ENCODE data around the gene TCEAL7.

Gene TCEAL7

DNA sequence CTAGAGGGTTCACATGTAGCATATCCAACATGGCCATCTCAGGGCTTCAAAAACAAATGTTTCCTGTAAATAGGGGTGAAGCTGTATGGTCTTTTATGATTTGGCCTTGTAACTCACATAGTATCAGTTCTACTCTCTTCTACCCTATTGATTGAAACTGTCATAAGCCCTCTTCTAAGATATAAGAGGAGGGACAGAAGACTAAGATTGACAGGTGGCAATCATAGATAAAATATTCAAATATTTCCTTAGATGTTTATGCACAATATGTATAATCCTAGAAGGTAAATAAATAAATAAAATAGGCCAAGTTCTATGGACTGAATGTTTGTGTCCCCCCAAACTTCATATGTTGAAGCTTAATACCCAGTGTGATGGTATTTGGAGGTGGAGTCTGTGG, 39.4 kb downstream of the TCEAL7 start:
- no peak for DNase-seq

DNA sequence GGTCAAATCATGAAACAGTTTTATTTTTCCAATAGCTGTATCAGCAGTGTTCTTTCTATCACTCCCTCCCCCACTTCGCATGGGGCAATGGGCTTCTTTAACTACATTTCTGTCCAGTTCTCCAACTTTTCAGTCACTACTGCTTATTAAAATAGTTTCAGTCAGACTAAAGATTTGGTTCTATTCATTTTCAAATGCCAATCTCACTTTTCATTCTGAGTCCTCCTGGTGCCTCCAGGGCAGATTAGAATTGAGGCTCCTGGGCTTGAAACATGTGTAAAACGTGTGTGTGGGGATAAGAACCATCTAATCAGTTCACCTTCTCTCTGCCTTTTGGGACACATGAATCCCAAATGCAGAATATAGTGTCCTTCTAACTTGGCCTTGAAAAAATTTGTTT, 42.8 kb downstream of the TCEAL7 start:
- DNase-seq = no peak

- DNase-seq = no peak
These were observed 43.5 kb downstream of the TCEAL7 start for GRCh38 chrX:103373581-103373980.

GRCh38 chrX:103376118-103376978, 46.3 kb downstream of the TCEAL7 start, which contains the start of gene BEX3:
TSS of gene BEX3 (plus strand) at chrX:103376538. CDS start at chrX:103377522, 984 bp downstream.
- peak; percentile 34 for DNase-seq

DNA sequence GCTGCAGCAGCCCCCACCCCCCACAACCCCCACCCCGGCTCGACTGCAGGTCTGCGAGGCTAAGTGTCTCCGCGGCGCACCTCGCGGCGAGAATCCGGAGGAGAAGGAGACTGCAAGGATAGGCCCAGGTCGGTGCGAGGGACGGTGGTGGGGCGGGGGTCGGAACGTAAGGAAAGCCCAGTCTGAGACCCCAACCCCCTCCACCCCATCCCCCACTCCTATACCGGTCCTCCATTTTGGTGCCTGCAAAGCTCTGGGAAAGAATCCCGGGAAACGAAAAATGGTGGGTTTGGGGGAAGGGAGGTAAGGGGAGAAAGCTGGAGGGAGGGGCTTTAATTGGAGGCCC, 46.9 kb downstream of the TCEAL7 start:
- no peak for DNase-seq

DNA sequence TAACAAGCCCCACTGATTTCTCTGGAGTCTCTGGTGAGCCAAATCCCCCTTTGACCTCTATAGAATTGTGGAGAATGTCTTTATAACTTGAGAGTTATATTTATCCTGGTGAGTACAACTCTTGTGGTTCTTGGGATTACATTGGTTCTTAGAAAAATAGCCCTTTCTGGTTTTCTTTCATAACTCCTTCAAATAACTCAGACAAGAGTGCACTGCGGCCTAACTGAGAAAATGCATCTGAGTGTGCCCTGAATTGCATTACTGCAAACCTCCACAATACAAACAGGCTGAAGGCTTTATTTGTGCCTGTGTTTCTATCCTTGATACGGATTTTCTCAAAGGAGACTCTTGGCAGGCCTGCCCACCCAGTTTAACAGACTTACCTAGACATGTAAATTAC, 49.0 kb downstream of the TCEAL7 start:
- DNase-seq = no peak
